GM19099 (cell line): ENCODE measurements around the gene EXTL1.

Experiments
- POLR2A ChIP-seq: IDR thresholded peaks from 3 replicates; pipeline ENCODE4 v1.6.1; 2011; ENCODE audit warnings: low read depth; ENCODE audit not compliant: insufficient read length; ENCODE audit errors: extremely low read depth

The EXTL1 gene

DNA sequence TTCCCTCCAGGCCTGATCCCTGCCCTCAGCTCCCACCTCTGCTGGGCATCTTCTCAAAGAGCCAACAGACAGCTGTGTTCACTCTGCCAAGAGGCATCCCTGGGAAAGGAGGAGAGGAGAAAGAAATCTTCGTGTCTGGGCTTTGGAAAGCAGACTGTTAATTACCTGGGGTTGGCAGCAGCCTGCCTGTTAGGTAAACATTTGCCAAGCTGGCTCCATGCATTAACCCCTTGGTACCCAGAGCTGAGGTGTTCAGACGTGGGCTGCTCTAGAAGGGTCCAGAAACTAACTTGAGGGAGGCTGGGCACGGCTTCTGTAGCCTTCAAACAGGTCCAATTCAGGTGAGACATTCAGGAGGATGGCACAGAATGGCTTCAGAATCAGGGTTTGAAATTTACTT, 8.7 kb upstream of the EXTL1 start:
- no peak for TF ChIP-seq POLR2A

DNA sequence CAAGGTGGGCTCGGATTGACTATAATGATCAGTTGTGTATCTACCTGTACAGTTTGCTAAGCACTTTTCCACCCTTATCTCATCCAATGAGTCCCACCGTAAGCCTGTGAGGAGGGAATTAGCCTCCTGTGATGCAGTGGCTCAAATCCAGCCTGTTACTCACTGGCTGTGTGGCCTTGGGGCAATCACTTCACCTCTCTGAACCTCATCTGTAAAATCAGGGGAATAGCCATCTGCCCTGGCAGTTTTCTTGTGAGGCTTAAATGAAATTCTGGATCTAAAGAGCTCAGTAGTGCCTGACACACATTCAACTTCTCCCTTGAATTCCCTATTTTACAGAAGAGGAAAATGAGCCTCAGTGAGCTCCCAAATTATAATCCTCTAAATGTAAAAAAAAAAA, 7.4 kb upstream of the EXTL1 start:
- no peak for TF ChIP-seq POLR2A

DNA sequence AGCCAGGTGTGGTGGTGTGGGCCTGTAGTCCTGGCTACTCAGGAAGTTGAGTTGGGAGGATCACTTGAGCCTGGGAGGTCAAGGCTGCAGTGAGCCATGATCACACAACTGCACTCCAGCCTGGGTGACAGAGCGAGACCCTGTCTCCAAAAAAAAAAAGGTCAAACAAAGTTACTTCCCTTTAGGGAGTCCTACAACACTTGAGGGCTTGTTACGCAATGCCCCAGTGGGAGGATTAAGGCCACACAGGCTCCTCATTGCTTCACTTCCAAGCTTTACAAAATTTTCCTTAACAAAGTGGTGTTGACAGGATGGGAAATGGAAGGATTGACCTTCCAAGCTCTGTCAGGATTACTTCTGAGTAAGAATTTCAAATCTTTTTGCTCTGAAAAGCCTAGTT, 6.2 kb upstream of the EXTL1 start:
- TF ChIP-seq POLR2A = no peak

DNA sequence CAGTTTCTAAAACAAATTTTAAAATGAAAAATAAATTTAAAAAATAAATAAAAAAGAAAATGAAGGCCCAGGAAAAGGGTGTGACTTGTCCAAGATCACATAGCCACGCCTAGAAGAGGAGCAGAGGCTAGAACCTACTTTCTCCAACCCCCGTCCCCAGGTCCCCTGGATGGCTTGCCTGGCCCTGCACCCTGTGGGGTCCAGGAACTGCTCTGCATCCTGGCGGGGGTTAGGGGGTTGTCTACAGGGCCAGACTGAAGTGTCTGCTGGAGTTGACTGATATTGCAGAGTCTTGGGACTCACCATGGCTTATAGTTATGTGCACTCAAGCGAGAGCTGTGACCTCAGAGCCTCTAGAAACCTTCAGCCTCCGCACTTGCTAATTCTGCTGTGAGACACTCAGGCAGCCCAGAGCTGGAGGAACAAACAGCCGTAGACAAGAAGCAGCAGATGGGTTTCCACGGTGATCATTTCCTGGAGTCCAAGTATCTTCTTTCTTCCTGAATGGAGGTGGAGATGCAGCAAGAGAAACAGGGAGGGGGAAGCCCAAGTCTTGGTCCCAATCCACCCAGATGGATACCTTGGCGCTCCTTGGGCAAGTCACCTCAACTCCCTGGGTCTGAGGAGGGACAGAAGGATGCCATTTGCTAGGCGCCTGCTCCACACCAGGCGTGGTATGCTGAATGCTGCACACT, 5.2 kb upstream of the EXTL1 start:
- TF ChIP-seq POLR2A = no peak

DNA sequence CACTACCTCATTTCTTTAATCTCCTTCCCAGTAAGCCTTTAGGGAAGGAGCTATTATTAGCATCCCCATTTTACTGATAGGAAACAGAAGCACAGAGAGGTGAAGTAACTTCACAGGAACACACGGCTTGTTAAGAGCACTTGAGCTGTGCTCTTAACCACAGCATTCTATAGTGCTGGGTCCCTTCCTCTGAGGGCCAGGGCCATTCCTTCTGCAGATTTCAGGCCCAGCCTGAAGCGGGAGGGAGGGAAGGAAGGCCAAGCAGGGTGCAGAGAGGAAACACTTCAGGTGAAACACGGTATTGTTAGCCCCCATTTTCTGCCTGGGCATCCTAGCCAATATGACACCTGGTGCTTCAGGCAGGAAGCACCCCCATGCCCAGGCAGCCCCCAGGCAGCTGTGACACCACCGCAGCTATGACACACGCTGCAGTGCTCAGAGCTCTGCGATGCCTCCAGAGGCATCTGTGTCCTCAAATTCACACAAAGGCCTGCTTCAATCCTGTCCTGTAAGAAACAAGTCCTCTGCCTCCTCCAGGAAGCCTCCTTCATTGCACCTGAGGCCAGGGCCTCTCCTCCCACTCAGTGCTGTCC, 4.5 kb upstream of the EXTL1 start:
- TF ChIP-seq POLR2A = no peak

DNA sequence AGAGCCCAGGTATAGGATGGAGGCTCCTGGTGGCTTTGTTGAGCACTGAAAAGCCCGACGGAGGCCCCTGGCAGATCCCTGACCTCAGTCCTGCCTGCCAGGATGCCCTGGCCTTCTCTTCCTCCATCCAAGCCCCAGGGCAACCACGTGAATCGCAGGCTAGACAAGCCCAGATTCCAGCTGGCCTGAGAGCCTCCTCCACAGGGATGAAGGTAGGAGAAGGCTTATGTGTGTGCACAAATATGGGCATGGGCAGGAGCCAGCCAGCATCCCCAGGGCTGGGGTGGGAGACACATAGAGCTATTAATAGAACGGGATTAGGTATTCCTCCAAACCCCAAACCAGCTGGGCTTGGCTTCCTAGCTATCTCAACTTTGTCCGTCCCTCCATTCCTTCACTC, 4.0 kb upstream of the EXTL1 start:
- TF ChIP-seq POLR2A = no peak

DNA sequence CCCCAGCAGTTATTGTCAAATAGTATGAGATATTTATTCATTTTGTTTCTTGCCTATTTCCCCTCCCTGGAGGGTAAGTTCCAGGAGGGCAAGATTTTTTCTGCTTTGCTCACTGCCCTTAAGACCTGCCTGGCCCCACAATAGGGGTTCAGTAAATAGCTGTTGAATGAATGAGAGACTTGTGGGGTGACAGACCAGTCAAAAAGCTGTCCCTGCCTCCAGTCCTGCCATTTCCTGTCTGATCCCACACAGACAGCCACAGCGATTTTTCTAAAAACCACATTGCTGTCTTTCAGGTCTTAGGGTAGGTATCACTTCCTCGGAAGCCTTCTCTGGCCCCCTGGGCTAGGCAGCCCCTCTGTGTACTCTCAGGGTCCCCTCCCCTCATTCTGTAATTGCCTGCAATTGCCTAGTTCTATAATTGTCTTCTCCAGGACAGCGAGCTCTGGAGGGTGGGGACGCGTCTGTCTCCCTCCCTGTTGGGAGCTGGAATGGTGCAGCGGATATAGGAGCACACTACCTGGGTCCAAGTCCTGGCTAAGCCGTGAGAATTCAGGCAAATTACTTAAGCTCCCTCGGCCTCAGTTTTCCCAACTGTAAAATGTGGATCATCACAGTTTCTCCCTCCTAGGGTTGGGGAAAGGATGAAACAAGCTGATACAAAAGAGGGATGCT, 1.8 kb upstream of the EXTL1 start:
- TF ChIP-seq POLR2A = no peak

DNA sequence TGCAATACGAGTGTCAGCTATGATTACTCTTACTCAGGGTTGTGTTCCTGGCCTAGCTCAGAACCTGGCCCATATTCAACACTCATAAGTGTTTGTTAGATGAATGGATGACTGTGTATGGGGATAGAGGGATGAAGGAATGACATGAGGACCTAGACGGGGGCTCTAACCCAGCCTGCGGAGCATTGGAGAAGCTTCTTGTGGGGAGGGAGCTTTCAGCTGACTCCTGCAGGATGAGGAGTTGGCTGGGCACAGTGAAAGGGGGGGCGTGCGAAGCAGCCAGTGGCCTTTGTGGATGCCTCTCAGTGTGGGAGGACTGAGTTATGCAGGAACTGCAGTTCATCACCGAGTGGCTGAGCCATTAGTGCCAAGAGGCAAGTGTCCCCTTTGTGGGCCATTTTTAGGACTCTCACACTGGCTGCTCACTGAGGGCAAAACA, 1.2 kb upstream of the EXTL1 start:
- no peak for TF ChIP-seq POLR2A

DNA sequence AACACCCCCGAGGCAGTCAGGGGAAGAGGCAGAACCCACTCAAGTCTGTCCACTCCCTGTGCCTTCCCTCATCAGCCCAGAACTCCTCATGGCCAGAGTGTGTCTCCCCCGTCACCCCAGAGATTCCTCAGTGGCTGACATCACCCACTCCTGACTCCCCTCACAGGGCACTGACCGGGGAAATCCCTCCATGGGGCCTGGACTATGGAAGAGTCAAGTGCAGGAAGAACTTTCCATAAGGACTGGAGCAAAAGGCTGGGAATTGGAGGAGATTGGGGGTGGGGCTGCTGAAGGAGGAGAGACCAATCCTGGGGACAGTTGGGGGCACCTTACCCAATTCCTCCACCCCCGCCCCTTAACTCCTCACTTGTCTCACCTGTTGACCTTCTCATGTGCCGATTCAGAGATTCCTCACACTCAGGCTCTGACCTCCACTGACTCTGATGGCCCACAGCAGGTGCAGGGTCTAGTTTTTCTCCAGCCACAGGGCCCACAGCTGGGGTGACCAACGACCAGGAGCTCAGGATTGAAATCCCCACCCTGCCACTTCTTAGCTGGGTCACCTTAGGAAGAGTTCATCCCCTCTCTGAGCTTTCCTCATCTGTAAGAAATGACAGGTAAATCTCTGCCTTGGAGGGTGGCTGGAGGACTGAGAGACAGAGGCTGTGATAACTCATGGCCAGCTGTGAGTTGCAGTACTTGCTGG, 481 bp upstream of the EXTL1 start:
- no peak for TF ChIP-seq POLR2A

DNA sequence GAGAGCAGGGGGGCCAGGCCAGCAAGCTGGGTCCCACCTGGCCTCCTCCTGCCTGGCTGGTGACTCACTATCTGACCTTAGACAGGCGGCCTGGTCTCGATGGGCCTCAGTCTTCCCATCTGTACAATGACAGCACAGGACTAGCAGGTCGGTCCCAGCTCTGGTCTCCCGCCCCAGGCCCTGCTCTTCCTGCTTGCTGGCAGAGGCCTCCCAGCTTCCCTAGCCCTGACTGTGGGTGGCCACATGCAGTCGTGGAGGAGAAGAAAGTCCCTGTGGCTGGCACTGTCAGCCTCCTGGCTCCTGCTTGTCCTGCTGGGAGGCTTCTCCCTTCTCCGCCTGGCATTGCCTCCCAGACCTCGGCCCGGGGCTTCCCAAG, 817 bp downstream of the EXTL1 start:
- no peak for TF ChIP-seq POLR2A

DNA sequence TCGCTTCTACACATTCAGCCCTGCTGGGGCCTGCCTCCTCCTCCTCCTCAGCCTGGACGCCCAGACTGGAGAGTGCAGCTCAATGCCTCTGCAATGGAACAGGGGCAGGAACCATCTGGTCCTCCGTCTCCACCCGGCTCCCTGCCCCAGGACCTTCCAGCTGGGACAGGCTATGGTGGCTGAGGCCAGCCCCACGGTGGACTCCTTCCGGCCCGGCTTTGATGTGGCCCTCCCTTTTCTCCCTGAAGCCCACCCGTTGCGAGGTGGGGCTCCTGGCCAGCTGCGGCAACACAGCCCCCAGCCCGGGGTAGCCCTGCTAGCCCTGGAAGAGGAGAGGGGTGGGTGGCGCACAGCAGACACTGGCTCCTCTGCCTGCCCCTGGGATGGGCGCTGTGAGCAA, 1.4 kb downstream of the EXTL1 start:
- TF ChIP-seq POLR2A = no peak

DNA sequence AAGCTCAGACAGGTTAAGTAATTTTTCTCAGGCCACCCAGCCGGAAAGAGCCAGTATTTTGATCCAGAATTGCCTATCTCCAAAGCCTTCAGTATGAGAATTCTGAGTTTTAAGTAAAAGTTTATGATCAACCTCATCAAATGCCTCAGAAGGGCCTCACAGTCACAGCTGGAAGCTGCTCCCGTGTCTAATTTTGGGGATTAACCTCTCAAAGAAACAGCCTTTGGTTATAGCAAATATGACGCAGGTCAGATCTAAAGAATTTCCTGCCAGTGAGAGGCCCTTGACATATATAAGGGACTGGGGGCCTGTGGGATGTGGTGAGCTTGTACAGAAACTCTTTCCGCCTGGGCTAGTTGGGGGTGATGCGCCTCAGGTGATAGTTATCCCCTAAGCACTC, 2.3 kb downstream of the EXTL1 start:
- TF ChIP-seq POLR2A = no peak

DNA sequence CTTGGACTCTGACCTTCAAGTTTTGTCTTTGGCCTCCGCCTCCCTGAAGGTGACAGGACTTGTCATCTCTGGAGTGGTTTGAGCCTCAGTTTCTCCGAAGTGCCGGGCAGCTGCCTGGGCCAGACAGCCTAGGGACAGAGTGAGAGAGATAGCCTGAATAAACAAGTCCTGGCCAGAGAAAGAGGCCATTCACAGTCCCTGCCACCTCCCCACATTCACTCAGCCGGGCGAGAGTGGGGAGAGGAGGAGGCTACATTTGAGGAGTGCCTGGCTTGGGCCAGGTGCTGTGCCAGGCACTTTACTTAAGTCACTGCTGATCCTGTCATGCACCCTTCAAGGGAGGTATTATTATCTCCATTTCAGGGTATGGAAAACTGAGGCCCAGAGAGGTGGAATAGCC, 3.5 kb downstream of the EXTL1 start:
- no peak for TF ChIP-seq POLR2A

DNA sequence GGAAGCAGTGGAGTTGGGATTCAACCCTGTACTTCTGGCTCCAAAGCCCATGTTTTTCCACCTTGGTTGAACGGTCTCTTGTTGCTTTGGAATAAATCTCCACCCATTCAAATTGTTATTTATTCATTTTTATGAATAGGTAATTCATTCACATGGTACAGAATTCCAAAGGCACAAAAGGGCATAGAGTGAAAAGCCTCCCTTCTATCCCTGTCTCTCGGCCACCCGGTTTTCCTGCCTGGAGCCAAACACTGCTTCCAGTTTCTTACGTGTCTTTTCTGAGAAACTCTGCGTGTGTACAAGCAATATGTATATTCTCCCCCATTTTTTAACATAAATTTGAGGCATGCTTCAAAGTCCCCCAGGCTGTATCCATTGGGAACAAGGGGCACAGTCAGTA, 3.9 kb downstream of the EXTL1 start:
- no peak for TF ChIP-seq POLR2A

DNA sequence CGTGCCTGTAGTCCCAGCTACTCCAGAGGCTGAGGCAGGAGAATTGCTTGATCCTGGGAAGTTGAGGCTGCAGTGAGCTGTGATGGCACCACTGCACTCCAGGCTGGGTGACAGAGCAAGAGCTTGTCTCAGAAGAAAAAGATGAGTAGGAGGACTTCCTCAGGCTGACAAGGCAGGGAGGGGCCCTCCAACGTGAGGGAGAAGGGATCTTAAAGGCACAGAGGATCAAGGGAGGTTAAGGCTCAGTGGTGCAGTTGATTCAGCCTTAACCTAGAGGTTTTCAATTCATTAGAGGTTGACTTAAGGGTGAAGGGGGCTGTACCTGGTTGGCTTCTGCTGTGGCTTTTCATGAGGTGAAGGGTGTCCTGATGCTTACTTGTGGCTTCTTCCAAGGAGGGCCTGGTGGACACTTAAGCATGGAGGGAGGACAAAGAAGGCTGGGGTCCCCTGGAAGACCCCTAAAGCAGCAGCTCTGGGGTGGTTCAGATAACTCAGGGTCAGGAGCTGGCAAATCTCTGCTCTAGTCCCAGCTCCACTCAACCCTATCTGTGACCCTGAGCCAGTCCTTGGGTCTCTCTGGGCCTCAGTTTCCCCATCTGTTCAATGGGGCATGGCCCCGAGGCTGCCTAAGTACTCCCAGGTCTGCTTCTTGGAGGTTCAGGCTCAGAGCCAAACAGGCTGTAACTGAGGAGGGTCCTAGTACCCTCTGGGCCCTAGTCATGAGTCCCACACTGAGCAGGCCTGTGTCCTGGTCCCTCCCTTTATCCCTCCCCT, 6.3 kb downstream of the EXTL1 start:
- TF ChIP-seq POLR2A = no peak
